Neuronal stem cell (in vitro differentiated cells): ENCODE results near the gene STMN3.

Experiments used
- DNase-seq: peaks from one replicate; pipeline ENCODE4 v3.0.0-alpha.2; 2013; ENCODE audit warnings: low spot score
- H2AFZ ChIP-seq: one replicate; pipeline ENCODE4 v1.6.1; 2013; ENCODE audit warnings: mild to moderate bottlenecking, low read length, inconsistent platforms
- H2AK5ac ChIP-seq: 2 replicates; pipeline ENCODE4 v1.6.1; 2013; ENCODE audit warnings: low read depth, mild to moderate bottlenecking, inconsistent platforms, low read length, moderate library complexity, mixed read lengths
- H2BK120ac ChIP-seq: 2 replicates; pipeline ENCODE4 v1.6.1; 2013; ENCODE audit warnings: low read depth, mild to moderate bottlenecking, inconsistent platforms, low read length, moderate library complexity, mixed read lengths
- H2BK12ac ChIP-seq: one replicate; pipeline ENCODE4 v1.6.1; 2013; ENCODE audit warnings: low read length, inconsistent platforms
- H2BK15ac ChIP-seq: 2 replicates; pipeline ENCODE4 v1.6.1; 2013; ENCODE audit warnings: mild to moderate bottlenecking, low read length, inconsistent platforms, mixed read lengths
- H2BK5ac ChIP-seq: one replicate; pipeline ENCODE4 v1.6.1; 2013; ENCODE audit warnings: inconsistent platforms, mild to moderate bottlenecking, low read length, moderate library complexity
- H3K14ac ChIP-seq: one replicate; pipeline ENCODE4 v1.6.1; 2013; ENCODE audit warnings: low read length, inconsistent platforms
- H3K18ac ChIP-seq: 2 replicates; pipeline ENCODE4 v1.6.1; 2013; ENCODE audit warnings: low read length, inconsistent platforms
- H3K23ac ChIP-seq: 2 replicates; pipeline ENCODE4 v1.6.1; 2013; ENCODE audit warnings: low read depth, mild to moderate bottlenecking, mixed read lengths, low read length, inconsistent platforms; ENCODE audit not compliant: poor library complexity
- H3K27ac ChIP-seq: replicated peaks from 3 replicates; pipeline ENCODE4 v1.5.1; 2013; ENCODE audit warnings: low read length, inconsistent platforms
- H3K27me3 ChIP-seq, 3 experiments: 2 replicates each; pipeline ENCODE4 v1.6.1; 2013; ENCODE audit warnings: low read length in 3 of 3, mild to moderate bottlenecking in 2 of 3, inconsistent platforms in 1 of 3, low read depth in 1 of 3, mixed read lengths in 1 of 3, moderate library complexity in 1 of 3; ENCODE audit not compliant: control insufficient read depth in 3 of 3, insufficient read depth in 3 of 3
- H3K36me3 ChIP-seq, 2 donors: replicated peaks in 1 of 2; 2 replicates each; pipeline ENCODE4 v1.6.1; 2013; ENCODE audit warnings: low read length in 2 of 2; ENCODE audit not compliant: control insufficient read depth in 2 of 2, insufficient read depth in 2 of 2
- H3K4ac ChIP-seq: 2 replicates; pipeline ENCODE4 v1.6.1; 2013; ENCODE audit warnings: inconsistent platforms, mild to moderate bottlenecking, low read length, moderate library complexity
- H3K4me1 ChIP-seq, 2 donors: 1 replicate in 1 of 2; 2 replicates in 1 of 2; pipeline ENCODE4 v1.6.1; 2013; ENCODE audit warnings: low read length in 2 of 2, low read depth in 1 of 2; ENCODE audit not compliant: control insufficient read depth in 2 of 2, insufficient read depth in 1 of 2
- H3K4me2 ChIP-seq: one replicate; pipeline ENCODE4 v1.6.1; 2013; ENCODE audit warnings: mild to moderate bottlenecking, low read length, inconsistent platforms; ENCODE audit not compliant: insufficient read depth, poor library complexity, severe bottlenecking
- H3K4me3 ChIP-seq, 2 donors: 2 replicates each; pipeline ENCODE4 v1.5.1; 2013; ENCODE audit warnings: low read length in 2 of 2, mild to moderate bottlenecking in 2 of 2, inconsistent platforms in 1 of 2, moderate library complexity in 1 of 2
- H3K79me1 ChIP-seq: one replicate; pipeline ENCODE4 v1.6.1; 2013; ENCODE audit warnings: low read depth, mild to moderate bottlenecking, inconsistent platforms, low read length, moderate library complexity
- H3K9ac ChIP-seq: one replicate; pipeline ENCODE4 v1.6.1; 2013; ENCODE audit warnings: mild to moderate bottlenecking, low read depth, low read length, inconsistent platforms; ENCODE audit not compliant: poor library complexity
- H3K9me3 ChIP-seq, 2 donors: replicated peaks in 1 of 2; 2 replicates each; pipeline versions ENCODE3 to v1.6.1; 2013; ENCODE audit warnings: low read length in 2 of 2, mild to moderate bottlenecking in 2 of 2, inconsistent platforms in 1 of 2, low read depth in 1 of 2, mixed read lengths in 1 of 2, moderate library complexity in 1 of 2; ENCODE audit not compliant: control insufficient read depth in 2 of 2, insufficient read depth in 1 of 2
- H4K8ac ChIP-seq: one replicate; pipeline ENCODE4 v1.6.1; 2013; ENCODE audit warnings: low read depth, mild to moderate bottlenecking, inconsistent platforms, low read length, moderate library complexity
- H4K91ac ChIP-seq: one replicate; pipeline ENCODE4 v1.6.1; 2013; ENCODE audit warnings: low read length, low read depth, mild to moderate bottlenecking, inconsistent platforms; ENCODE audit not compliant: poor library complexity
- WGBS, 2 donors: extraction: QIAGEN DNeasy Blood & Tissue Kit; methylation state at CpG; one replicate each; pipeline ENCODE4 v1.1.7; 2013; ENCODE audit warnings: missing lambda C conversion rate in 2 of 2, mixed read lengths in 1 of 2; ENCODE audit not compliant: insufficient read length in 2 of 2, insufficient replicate concordance in 1 of 2; ENCODE audit errors: extremely low coverage in 2 of 2; 5-methylcytosine and 5-hydroxymethylcytosine counted together

The STMN3 gene

DNA sequence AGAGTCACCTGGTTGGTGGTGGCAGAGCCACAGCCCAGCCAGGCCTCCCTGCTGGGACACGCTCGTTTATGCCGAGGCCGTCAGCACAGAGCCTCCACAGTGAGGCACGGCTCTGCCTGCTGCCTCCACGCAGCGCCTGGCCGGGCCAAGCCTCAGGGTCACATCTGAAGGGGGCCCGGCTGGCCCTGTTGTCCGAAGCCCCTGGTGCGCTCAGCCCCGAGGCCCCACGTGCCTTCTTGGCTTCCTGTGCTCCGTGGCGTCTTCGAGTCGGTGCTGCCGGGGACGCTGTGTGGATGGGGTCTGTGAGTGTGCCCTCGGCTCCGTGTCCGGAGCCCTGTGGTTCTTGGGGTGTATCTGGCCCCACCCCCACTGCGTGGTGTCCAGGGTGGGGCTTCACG, 32.9 kb upstream of the STMN3 start:
- peaks cover 0 to 5% of the 10 kb centered on the region in 2 donors for H3K9me3 ChIP-seq
- peak overlapping the region; percentile 88 for H3K9ac ChIP-seq
- peak overlapping the region; percentile 96 for H2AK5ac ChIP-seq
- H2BK15ac ChIP-seq = peak overlapping the region; percentile 67
- peaks cover 2 to 20% of the 10 kb centered on the region in 2 donors for H3K36me3 ChIP-seq
- H3K79me1 ChIP-seq = peaks cover 4% of the 10 kb centered on the region
- H2BK120ac ChIP-seq = no peak overlapping the region
- peak overlapping the region; percentile 92 for H4K91ac ChIP-seq
- H4K8ac ChIP-seq = peak overlapping the region; percentile 70
- H2AFZ ChIP-seq = no peak overlapping the region
- H3K18ac ChIP-seq = peak overlapping the region; percentile 93
- no peaks in the 10 kb centered on the region for H3K27me3 ChIP-seq
- no peak for DNase-seq
- no peak overlapping the region for H3K4me3 ChIP-seq
- H3K4me1 ChIP-seq = peaks cover 14 to 17% of the 10 kb centered on the region in 2 donors
- H2BK5ac ChIP-seq = peak overlapping the region; percentile 97
- H3K27ac ChIP-seq = peak overlapping the region; percentile 49
- WGBS, 2 donors = no CpG with 5 or more reads among the region's 24 CpGs
- peak overlapping the region; percentile 58 for H3K23ac ChIP-seq
- peak overlapping the region; percentile 90 for H2BK12ac ChIP-seq
- peak overlapping the region; percentile 89 for H3K4ac ChIP-seq
- H3K4me2 ChIP-seq = no peak overlapping the region
- peak overlapping the region; percentile 21 for H3K14ac ChIP-seq

DNA sequence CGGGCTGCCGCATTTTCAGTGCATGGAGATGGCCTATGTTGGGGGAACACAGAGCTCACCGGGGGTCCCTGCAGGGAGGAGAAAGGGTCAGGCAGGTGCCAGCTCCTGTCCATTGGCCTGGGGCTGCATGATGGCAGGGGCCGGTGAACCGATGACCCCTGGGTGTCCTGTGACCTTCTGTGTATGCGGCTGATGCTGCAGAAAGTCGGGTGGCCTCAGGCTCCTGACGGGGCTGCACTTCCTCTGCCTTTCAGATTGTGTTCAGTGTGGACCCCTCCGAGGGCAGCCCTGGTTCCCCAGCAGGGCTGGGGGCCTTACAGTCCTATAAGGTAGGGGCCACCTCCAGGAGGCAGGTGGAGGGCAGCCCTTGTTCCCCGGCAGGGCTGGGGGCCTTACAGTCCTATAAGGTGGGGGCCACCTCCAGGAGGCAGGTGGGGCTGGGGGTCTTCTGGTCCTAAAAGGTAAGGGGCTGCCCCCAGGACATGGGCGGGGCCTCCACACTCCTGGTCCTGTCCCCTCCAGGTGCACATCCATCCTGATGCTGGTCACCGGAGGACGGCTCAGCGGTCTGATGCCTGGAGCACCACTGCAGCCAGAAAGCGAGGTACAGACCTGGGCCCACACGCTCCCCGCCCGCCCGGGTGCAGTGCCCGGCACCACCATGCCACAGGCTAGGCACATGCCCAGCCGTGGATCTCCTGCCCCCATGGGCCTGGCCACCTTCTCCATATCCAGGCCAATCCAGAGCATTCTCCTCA, 32.2 kb upstream of the STMN3 start:
- H3K23ac ChIP-seq = no peak overlapping the region
- H2BK120ac ChIP-seq = no peak overlapping the region
- H2BK15ac ChIP-seq = peak overlapping the region; percentile 67
- no peak overlapping the region for H3K4ac ChIP-seq
- H3K27ac ChIP-seq = no peak overlapping the region
- H3K9ac ChIP-seq = peak overlapping the region; percentile 88
- peak overlapping the region; percentile 29 for H4K8ac ChIP-seq
- no peak overlapping the region for H3K4me3 ChIP-seq
- H3K4me1 ChIP-seq = peaks cover 14 to 17% of the 10 kb centered on the region in 2 donors
- DNase-seq = no peak
- peak overlapping the region; percentile 97 for H2BK5ac ChIP-seq
- H2BK12ac ChIP-seq = peak overlapping the region; percentile 90
- H3K79me1 ChIP-seq = peaks cover 4% of the 10 kb centered on the region
- peak overlapping the region; percentile 93 for H3K18ac ChIP-seq
- peak overlapping the region; percentile 21 for H3K14ac ChIP-seq
- WGBS, 2 donors = no CpG with 5 or more reads among the region's 21 CpGs
- peak overlapping the region; percentile 96 for H2AK5ac ChIP-seq
- peaks cover 2 to 23% of the 10 kb centered on the region in 2 donors for H3K36me3 ChIP-seq
- H3K27me3 ChIP-seq = no peaks in the 10 kb centered on the region
- no peak overlapping the region for H2AFZ ChIP-seq
- no peak overlapping the region for H3K4me2 ChIP-seq
- peaks cover 0 to 5% of the 10 kb centered on the region in 2 donors for H3K9me3 ChIP-seq
- H4K91ac ChIP-seq = peak overlapping the region; percentile 92

DNA sequence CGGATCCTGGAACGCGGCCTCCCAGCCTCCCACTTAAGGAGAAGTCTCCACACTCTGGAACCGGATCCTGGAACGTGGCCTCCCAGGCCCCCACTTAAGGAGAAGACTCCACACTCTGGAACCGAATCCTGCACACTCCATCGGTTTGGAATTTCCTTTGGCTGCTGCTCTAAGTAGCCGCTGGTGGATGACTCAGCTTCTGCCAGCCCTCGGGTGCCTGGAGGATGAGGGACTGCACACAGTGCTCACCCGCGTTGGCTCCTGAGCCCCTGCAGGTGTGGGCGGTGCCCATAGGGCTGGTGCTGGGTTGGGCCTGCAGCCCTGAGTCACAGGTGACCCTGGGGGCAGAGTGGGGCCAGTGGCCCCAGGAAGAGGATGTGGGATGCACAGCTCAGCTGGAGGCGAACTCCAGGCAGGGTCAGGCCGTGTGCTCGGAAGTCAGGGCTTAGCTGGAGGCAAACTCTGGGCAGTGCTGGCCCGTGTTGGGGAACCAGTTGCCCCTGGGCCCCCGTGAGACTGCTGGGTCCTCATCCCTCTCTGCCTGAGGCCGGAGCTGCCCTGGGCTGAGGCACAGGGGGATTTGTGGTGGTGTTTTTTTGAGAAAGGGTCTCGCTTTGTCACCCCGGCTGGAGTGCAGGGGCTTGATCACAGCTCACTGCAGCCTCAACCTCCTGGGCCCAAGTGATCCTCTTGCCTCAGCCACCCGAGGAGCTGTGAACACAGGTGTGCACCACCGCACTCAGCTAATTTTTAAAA, 29.3 kb upstream of the STMN3 start:
- Histone ChIP-seq H3K9me3 (peaks cover 0 to 5% of the 10 kb centered on the region in 2 donors), H3K4me3 (peak overlapping the region in 1 of 2 donors; percentile 59), H3K36me3 (peaks cover 4 to 40% of the 10 kb centered on the region in 2 donors), H3K14ac (no peak overlapping the region), H2BK5ac (no peak overlapping the region), H2AK5ac (no peak overlapping the region), H2BK120ac (no peak overlapping the region), H3K27me3 (no peaks in the 10 kb centered on the region), H4K8ac (peak overlapping the region; percentile 23), H2AFZ (no peak overlapping the region), H3K18ac (peak overlapping the region; percentile 48), H3K79me1 (peaks cover 4% of the 10 kb centered on the region), H2BK15ac (no peak overlapping the region), H3K23ac (no peak overlapping the region), H3K4me1 (peaks cover 14 to 17% of the 10 kb centered on the region in 2 donors), H2BK12ac (no peak overlapping the region), H3K4ac (no peak overlapping the region), H3K9ac (no peak overlapping the region), H3K4me2 (no peak overlapping the region), H3K27ac (no peak overlapping the region), H4K91ac (no peak overlapping the region)
- DNase-seq = no peak
- no CpG with 5 or more reads among the region's 22 CpGs for WGBS, 2 donors

DNA sequence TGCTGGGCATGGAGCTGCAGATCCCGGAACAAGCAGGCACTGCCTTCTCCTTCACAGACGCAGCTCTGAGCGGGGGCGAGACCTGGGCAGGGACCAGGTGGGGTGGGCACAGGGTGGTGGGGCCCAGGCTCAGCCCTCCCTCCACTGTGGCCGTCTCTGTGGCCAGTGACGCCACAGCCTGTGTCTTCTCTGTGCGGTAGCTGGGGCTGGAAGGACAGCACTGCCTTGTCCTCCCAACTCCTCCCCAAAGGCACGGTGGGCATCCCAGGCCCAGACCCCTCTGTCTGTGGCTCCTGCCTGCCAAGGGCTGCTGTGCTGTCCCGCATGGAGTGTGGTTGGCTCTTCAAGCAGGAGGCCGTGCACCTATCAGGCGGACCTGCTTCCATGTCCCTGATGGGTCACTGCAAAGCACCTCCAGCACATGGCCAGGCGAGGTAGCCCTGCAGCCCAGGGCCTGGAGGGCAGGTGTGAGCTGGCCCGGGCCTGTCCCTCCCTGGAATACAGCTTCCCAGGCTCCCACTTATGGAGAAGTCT, 28.5 kb upstream of the STMN3 start:
- H3K4ac ChIP-seq = no peak overlapping the region
- peaks cover 9% of the 10 kb centered on the region in 2 donors for H3K4me1 ChIP-seq
- peaks cover 4% of the 10 kb centered on the region for H3K79me1 ChIP-seq
- H4K8ac ChIP-seq = no peak overlapping the region
- WGBS, 2 donors = no CpG with 5 or more reads among the region's 13 CpGs
- no peak overlapping the region for H2AFZ ChIP-seq
- H3K4me2 ChIP-seq = no peak overlapping the region
- no peak overlapping the region for H2BK15ac ChIP-seq
- peaks cover 4 to 48% of the 10 kb centered on the region in 2 donors for H3K36me3 ChIP-seq
- peak overlapping the region; percentile 61 for H2BK120ac ChIP-seq
- H3K9me3 ChIP-seq = peaks cover 0 to 5% of the 10 kb centered on the region in 2 donors
- H3K14ac ChIP-seq = no peak overlapping the region
- H2BK5ac ChIP-seq = peak overlapping the region; percentile 83
- H2BK12ac ChIP-seq = no peak overlapping the region
- H3K27me3 ChIP-seq = no peaks in the 10 kb centered on the region
- H2AK5ac ChIP-seq = peak overlapping the region; percentile 79
- H3K9ac ChIP-seq = peak overlapping the region; percentile 21
- H3K23ac ChIP-seq = peak overlapping the region; percentile 55
- peak overlapping the region; percentile 14 for H3K27ac ChIP-seq
- no peak for DNase-seq
- H3K18ac ChIP-seq = no peak overlapping the region
- H3K4me3 ChIP-seq = no peak overlapping the region
- H4K91ac ChIP-seq = no peak overlapping the region
